MV-4-11 (cell line): ENCODE data around the gene HIPK4.

Experiments
- DNase-seq: peaks from one replicate; lab custom pipeline; 2025; lab: John Stamatoyannopoulos, UW

Gene HIPK4

GRCh38 chr19:40365613-40366401 is 24.2 kb downstream of the HIPK4 start:
- peak; percentile 67 for DNase-seq

GRCh38 chr19:40365010-40365409 is 25.0 kb downstream of the HIPK4 start:
- no peak for DNase-seq

- DNase-seq, result peak; percentile 91
Measured at GRCh38 chr19:40363069-40363468, 26.9 kb downstream of the HIPK4 start.

DNA sequence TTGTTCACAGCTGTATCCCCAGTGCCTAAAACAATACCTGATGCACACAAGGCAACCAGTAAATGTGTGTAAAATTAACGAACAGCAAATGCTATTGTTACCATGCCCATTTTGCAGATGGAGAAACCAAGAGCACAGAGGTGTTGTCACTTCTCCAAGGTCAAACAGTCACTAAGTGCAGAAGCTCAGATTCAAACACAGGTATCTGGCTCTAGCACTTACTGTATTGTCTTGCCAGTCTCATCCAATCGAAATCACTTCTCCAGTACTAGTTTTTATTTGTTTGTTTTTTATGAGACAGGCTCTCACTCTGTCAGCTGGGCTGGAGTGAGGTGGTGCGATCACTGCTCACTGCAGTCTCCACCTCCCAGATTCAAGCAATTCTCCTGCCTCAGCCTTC is 27.8 kb downstream of the HIPK4 start:
- DNase-seq, result no peak

- DNase-seq, result peak; percentile 85
Measured at GRCh38 chr19:40360708-40361241, 29.2 kb downstream of the HIPK4 start.

DNA sequence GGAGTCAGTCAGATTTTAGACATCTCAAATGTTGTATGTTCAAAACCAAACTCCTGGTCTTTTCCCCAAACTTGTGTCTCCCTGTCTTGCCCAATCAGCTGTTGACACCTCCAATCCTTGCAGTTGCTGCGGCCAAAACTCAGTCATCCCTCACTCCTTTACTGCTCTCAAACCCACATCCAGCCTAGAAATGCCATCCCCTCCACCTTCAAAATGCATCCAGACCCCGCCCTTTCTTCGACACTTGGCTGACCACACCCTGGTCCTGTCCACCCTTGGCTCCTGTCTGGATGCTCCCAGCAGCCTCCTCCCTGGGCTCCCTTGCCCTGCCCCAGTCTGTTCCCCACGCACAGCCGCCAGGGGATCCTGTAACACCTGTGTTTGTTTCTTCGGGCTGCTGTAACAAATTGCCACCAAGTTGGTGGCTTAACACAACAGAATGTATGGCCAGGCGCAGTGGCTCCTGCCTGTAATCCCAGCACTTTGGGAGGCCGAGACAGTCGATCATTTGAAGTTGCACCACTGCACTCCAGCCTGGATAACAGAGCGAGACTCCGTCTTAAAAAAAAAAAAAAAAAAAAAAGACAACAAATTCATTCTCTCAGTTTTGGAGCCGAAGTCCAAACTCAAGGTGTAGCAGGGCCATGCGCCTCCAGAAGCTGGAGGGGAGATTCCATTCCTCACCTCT is 29.8 kb downstream of the HIPK4 start:
- no peak for DNase-seq

- DNase-seq, result peak; percentile 97
Measured at GRCh38 chr19:40358773-40359172, 31.2 kb downstream of the HIPK4 start.

- no peak for DNase-seq
Measured at GRCh38 chr19:40357640-40358039, 32.3 kb downstream of the HIPK4 start.

- DNase-seq, result no peak
Measured at GRCh38 chr19:40356681-40357595, 33.0 kb downstream of the HIPK4 start.

- DNase-seq, result peak; percentile 45
Measured at GRCh38 chr19:40355975-40356680, 33.9 kb downstream of the HIPK4 start.

DNA sequence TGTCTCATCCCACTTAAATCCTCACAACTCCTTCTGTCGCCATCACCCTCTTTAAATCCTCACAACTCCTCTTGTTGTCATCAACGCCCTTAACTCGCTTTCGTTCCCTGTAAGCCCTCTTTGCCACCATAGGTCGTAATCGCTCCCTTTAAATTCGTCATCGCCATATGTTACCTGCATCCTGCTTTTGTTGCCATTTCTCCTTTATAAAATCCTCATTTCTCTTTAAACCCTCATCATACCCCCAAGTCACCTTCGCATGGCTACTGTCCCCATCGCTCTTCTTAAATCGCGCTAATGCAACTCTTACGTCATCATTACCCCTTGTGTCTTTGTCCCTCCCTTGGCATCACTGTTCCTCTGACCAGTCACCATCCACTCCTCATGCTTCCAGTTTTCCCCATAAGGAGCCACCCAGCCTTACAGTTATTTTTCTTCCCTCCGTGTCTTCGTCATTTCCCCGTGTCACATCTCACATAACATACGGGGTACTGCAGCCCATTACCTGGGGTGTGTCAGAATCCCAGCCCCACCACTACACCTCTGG is 40.9 kb downstream of the HIPK4 start:
- DNase-seq, result no peak

DNA sequence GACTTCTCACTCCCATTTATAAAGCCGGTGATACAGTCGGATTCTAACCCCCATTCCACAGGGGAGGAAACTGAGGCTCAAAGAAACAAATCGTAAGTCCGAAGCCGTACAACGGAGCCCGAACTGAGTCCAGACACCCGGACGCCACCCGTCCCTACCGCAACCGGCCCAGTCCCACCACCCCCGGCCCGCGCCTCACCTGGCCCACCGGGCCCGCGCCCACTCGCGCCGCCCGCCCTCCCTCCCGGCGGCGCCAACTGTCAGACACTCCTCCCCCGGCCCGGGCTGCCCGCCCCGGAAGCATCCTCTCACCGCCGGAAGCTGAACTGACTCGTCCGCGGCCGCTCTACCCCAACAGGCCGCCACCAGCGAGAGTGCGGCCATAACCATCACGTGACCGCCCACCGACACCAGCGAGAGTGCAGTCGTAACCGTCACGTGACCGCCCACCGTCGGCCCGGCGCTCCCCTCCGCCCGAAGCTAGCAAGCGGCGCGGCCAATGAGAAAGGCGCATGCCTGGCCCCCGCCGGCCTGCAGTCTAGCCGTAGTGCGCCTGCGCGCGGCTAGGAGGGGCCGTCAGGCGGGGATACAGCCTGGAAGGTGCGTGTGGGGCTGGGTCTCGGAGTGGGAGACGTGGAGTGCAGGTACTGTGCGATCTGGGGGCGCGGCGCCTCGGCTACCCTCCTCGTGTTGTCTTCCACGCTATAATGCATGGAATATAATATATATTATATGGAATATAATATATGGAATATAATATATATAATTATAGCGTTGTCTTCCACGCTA is 41.7 kb downstream of the HIPK4 start, which contains the start of the genes C19orf47 and PLD3:
Gene C19orf47, minus strand, starts transcription at position 273 of the 789 bp plus-strand sequence. CDS start 6,540 bp downstream, outside the sequence.
Gene PLD3, plus strand, starts transcription at position 571 of the 789 bp plus-strand sequence. CDS start 17,789 bp downstream, outside the sequence.
- peak; percentile 100 for DNase-seq

GRCh38 chr19:40344422-40344821 is 45.6 kb downstream of the HIPK4 start:
- no peak for DNase-seq

DNA sequence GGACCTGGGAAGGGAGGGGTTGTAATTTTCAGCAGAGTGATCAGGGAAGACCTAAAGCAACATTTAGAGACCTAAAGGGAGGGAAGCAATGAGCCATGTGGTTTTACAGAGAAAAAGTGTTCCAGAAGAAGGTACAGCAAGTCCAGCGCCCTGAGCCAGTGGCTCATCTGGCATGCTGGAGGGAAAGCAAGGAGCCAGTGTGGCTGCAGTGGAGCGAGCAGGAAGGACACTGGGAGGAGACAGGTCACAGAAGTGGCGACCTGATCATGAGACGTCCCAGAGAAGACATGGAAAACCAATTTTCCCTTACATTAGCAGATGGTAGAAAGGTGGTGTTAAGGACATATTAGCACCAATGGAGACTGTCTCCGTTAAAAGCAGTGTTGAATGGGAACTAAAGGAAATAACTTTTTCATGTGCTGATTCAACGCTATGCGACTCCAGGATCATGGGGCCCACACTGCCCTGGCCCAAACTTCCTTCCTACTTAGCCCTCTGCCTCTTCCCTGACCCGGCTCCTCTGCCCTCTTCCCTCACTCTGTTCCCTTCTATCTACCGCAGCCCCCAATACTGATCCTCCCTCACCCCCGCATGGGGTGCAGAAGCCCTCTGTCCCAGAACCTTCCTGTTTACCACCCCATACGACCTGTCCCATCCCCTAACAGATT is 47.2 kb downstream of the HIPK4 start:
- no peak for DNase-seq

DNA sequence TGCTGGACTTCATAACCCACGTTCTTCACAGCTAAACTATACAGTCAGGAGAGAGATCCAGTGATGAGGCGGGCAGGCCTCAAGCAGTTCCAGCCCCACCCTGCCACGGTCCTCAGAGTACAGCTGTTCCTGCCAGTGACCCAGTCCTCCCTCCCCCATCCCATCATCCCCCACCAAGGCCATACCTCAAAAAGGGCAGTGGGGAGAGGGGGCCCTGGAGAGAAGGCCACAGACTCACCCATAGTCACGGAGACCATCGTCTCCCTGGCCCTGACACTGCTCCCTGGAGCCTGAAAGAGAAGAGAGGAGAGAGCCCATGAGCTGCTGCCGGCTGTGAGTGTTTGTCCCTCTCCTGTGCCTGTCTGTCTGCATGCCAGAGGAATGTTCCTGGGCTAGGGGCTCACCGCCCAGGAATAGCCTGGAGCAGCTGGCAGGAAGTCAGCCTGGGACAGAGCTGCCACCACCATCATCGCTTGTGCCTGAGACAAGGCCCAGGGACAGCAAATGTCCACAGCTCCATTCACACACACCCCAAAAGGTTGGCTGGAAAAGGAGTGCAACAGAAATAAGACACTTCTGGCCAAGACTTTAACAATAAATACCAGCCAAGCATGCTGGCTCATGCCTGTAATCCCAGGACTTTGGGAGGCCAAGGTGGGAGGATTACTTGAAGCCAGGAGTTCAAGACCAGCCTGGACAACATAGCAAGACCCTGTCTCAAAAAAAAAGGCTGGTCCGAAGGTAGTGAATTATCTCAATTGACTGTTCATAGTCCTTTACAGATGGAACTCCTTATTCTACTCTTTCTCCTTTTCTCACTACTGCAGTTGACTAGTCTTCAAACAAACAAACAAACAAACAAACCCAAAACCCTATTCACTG is 48.1 kb downstream of the HIPK4 start:
- no peak for DNase-seq

- DNase-seq, result peak; percentile 85
Measured at GRCh38 chr19:40339018-40339728, 50.8 kb downstream of the HIPK4 start.

- DNase-seq, result no peak
Measured at GRCh38 chr19:40337594-40337993, 52.4 kb downstream of the HIPK4 start.

GRCh38 chr19:40337107-40337506 is 52.9 kb downstream of the HIPK4 start:
- no peak for DNase-seq
